RWPE1 (cell line): Measurements from ENCODE around the gene SP140L.

Experiments
- CTCF ChIA-PET: fragments of 350-600 bp; sonication (Branson Sonifier 250); formaldehyde crosslinking; extraction: SDS; loops from one replicate; lab custom pipeline; 2021; lab: Yijun Ruan, JAX
- POLR2A ChIA-PET: fragments of 400-600 bp; formaldehyde crosslinking; extraction: SDS; loops from one replicate; lab custom pipeline; 2020; ENCODE audit warnings: antibody characterized with exemption; ENCODE audit not compliant: low non-redundant PET; lab: Yijun Ruan, JAX
- DNase-seq: peaks from one replicate; pipeline ENCODE4 v3.0.0; 2012; ENCODE audit warnings: low spot score
- H3K27ac ChIP-seq: fragments of 450-650 bp; 2 replicates; pipeline ENCODE4 v1.5.1; 2017
- TF ChIP-seq, protein P1 (sequence below): fragments of 450-650 bp; conservative IDR thresholded peaks from 2 replicates; pipeline ENCODE4 v1.5.1; 2017; ENCODE audit warnings: low read depth, mild to moderate bottlenecking

SP140L gene

DNA sequence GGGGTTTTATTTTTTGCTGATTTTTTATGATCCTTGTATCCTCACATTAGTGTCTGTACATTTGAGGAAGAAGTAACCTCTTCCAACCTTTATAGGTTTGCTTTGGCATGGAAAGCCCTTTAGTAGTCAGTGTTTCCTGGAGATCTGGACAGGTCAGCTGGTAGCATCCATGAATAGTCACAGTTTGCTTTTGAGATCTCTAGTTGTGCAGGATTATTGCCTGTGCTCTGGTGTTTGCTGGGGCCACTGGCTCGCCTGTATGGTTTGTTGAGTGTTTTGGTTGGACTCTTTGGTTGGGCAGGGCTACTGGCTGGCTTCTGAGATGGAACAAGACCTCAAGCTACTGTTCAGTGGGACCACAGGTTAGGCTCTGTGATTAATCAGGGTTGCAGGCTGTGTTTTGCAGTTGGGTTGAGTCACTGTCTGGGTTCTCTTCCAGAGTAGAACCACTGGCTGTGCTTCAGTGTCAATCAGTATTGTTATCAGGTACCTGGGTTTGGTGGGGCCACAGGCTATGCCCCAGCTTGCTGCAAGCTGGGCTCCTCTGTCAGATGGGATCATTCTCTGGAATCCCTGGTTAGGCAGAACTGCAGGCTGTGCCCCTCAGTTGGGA, 20.0 kb downstream of the SP140L start:
- CTCF ChIA-PET: interaction anchor here (0.7 to 0.9 kb wide), 2 partner anchors 18 to 620 kb away, joined by 4 read pairs; no protein-coding TSS in a partner anchor
- POLR2A ChIA-PET: no interaction called here
- TF ChIP-seq, protein P1, sequence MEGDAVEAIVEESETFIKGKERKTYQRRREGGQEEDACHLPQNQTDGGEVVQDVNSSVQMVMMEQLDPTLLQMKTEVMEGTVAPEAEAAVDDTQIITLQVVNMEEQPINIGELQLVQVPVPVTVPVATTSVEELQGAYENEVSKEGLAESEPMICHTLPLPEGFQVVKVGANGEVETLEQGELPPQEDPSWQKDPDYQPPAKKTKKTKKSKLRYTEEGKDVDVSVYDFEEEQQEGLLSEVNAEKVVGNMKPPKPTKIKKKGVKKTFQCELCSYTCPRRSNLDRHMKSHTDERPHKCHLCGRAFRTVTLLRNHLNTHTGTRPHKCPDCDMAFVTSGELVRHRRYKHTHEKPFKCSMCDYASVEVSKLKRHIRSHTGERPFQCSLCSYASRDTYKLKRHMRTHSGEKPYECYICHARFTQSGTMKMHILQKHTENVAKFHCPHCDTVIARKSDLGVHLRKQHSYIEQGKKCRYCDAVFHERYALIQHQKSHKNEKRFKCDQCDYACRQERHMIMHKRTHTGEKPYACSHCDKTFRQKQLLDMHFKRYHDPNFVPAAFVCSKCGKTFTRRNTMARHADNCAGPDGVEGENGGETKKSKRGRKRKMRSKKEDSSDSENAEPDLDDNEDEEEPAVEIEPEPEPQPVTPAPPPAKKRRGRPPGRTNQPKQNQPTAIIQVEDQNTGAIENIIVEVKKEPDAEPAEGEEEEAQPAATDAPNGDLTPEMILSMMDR: no peak
- DNase-seq: no peak
- H3K27ac ChIP-seq: no peak overlapping the region

DNA sequence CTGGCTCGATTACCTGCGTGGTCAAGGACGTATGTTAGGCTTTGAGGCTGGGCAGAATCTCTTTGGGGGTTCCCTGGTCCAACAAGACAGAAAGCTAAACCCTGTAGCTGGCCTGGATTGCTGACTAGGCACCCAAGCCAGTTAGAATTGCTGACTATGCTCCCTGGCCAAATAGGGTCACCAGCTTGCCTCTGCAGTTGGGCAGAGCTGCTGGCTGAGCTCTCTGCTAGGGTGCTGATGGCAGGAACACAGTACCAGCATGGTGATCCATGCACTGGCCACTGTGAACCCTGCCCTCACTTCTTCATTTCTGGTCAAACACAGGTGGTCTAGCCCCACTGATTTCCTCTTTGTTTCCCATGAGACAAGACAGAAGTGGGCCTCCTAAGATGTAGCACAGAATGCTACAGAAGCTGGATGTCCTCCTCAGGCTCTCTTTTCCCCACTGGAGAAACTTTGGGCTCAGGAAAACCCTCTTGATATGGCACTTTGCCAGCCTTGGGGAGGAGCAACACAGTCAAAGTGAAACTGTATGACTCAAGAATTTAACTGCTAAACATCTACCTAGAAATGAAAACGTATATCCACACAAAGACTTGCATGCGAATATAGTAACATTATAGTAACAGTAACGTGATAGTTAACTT, 20.8 kb downstream of the SP140L start:
- TF ChIP-seq, protein P1: no peak
- CTCF ChIA-PET: interaction anchor here (0.9 kb wide), 1 partner anchor 19 kb away, joined by 4 read pairs; no protein-coding TSS in a partner anchor
- DNase-seq: peak; percentile 22
- H3K27ac ChIP-seq: no peak overlapping the region
- POLR2A ChIA-PET: no interaction called here

DNA sequence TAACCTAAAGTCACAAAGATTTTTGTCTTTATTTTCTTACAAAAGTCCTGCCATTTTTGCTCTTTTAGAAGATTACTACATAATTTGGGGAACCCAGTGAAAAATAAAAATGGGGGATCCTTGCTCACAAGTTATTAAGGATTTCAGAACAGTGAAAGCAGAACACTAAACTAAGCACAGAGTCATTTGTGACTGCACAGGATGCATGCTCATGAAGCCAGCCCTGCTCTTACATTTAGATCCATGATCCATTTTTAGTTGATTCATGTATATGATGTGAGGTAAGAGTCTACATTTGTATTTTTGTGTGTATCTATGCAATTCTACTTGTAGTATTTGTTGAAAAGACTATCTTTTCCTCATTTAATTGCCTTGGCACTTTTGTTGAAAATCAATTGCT, 21.8 kb downstream of the SP140L start:
- H3K27ac ChIP-seq: no peak overlapping the region
- no peak for DNase-seq
- CTCF ChIA-PET: interaction anchor here (0.6 kb wide), 1 partner anchor 123 kb away, joined by 3 read pairs; no protein-coding TSS in a partner anchor
- POLR2A ChIA-PET: no interaction called here
- TF ChIP-seq, protein P1: no peak

DNA sequence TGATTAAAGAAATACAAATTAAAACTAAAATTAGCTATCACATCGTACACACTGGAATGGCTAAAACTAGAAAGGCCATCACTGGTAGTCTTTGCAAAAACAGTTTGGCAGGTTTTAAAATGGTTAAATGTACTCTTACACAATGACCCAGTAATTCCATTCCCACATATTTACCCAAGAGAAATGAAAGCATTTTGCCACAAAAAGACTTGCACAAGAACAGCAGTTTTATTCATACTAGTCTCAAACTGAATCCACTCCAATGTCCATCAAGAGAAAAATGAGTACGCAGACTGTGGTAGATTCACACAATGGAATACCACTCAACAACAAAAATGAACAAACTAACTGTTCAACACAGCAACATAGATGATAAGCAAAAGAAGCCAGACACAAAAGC, 29.1 kb downstream of the SP140L start:
- ChIA-PET CTCF (no interaction called here), POLR2A (no interaction called here)
- TF ChIP-seq, protein P1: no peak
- H3K27ac ChIP-seq: no peak overlapping the region
- DNase-seq: no peak

DNA sequence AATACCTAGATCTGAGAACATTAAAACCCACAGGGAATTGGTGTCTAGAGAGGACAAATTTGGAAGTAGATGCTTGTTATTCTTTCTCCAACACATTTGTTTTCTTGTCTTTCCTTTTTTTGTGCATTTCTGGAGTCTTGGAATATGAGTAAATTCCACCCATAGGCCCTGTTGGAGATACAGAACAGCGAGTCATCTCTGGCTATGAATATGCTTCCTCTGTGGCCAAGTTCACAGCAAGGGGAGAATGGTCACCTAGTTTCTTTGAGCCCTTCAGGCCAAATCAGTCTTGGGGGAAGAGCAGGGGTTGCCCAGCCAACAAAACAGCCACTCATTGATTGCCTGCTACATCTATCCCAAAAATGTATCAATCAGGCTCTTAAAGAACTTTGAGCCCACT, 31.3 kb downstream of the SP140L start:
- no peak overlapping the region for H3K27ac ChIP-seq
- TF ChIP-seq, protein P1: no peak
- CTCF ChIA-PET: no interaction called here
- DNase-seq: no peak
- POLR2A ChIA-PET: no interaction called here

DNA sequence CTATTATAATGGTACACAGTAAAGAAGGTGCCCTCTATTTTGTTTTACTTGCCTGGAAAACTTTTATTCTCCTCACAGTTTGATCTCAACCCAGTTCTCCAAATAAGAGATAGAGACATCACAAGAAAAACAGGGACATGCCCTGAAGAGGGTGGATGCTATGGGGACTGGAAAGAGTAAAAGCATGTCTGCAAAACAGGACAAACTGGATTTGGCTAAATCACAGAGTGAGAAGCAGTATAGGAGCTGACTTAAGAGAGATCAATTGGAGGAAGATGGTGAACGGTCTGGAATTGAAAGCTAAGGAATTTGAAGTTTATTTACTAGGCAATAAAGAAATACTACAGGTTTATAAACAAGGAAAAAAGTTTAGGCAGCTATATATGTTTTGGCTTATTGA, 33.0 kb downstream of the SP140L start:
- no peak for DNase-seq
- H3K27ac ChIP-seq: no peak overlapping the region
- POLR2A ChIA-PET: no interaction called here
- TF ChIP-seq, protein P1: no peak
- CTCF ChIA-PET: no interaction called here
